Lower lobe of right lung (tissue), 2 donors: Measurements from ENCODE around the gene OR52A5. TPM values are rescaled to one million over a fixed set of nuclear protein-coding genes. Genes with fewer than 3 reads are reported as not detected.

Experiments used
- ATAC-seq, 2 donors: fragments of 200-7000 bp; cut with Tn5 transposase; one replicate each; pipeline ENCODE4 v1.9.1; 2020 to 2022; ENCODE audit warnings: mild to moderate bottlenecking in 2 of 2, moderate library complexity in 2 of 2
- DNase-seq: peaks from one replicate; pipeline ENCODE4 v3.0.0-alpha.2; 2020
- H3K27ac ChIP-seq: fragments of 200-600 bp; one replicate; pipeline ENCODE4 v1.8.0; 2022
- H3K27me3 ChIP-seq: fragments of 200-600 bp; one replicate; pipeline ENCODE4 v1.8.0; 2022; ENCODE audit warnings: low read depth
- H3K36me3 ChIP-seq: fragments of 200-600 bp; one replicate; pipeline ENCODE4 v1.8.0; 2022; ENCODE audit warnings: mild to moderate bottlenecking
- H3K4me1 ChIP-seq: fragments of 200-600 bp; one replicate; pipeline ENCODE4 v1.8.0; 2022
- H3K4me3 ChIP-seq: fragments of 200-600 bp; one replicate; pipeline ENCODE4 v1.8.0; 2022; ENCODE audit warnings: mild to moderate bottlenecking
- H3K9me3 ChIP-seq: fragments of 200-600 bp; one replicate; pipeline ENCODE4 v1.8.0; 2022
- CTCF ChIP-seq: fragments of 200-600 bp; IDR thresholded peaks from one replicate; pipeline ENCODE4 v1.8.0; 2022; ENCODE audit warnings: antibody characterized with exemption, mild to moderate bottlenecking
- intact Hi-C: fragments of 100-400 bp; cut with DNase I; formaldehyde crosslinking; loops from one replicate; pipeline ENCODE4 v1.11.0; 2022
- total RNA-seq: library from RNA; stranded (reverse); fragmentation: NEBNext Ultra II Directional; extraction: Animal tissue kit (Norgen Biotek cat#: 25700); gene quantifications from one replicate; pipeline ENCODE4 v1.2.1, GENCODE V29; 2021
- donor health status: DM: no; HTN: yes; CAD: no; lungs with severe emphysema.

The OR52A5 gene
- total RNA-seq, 1 donor from 2014 or later, result not detected

GRCh38 chr11:5136261-5136660 lies 1.9 kb downstream of the OR52A5 start:
- H3K36me3 ChIP-seq, result no peaks in the 10 kb centered on the region
- ATAC-seq (no peak), DNase-seq (no peak)
- intact Hi-C loops, result no loop called here
- no peaks in the 10 kb centered on the region for H3K4me1 ChIP-seq
- TF ChIP-seq CTCF, result no peak
- no peaks in the 10 kb centered on the region for H3K9me3 ChIP-seq
- no peaks in the 10 kb centered on the region for H3K27me3 ChIP-seq
- no peak overlapping the region for H3K4me3 ChIP-seq
- no peak overlapping the region for H3K27ac ChIP-seq

GRCh38 chr11:5131584-5132335 lies 6.4 kb downstream of the OR52A5 start:
- Histone ChIP-seq H3K27me3 (no peaks in the 10 kb centered on the region), H3K4me1 (no peaks in the 10 kb centered on the region), H3K4me3 (no peak overlapping the region), H3K36me3 (no peaks in the 10 kb centered on the region), H3K27ac (no peak overlapping the region), H3K9me3 (no peaks in the 10 kb centered on the region)
- no peak for TF ChIP-seq CTCF
- ATAC-seq (no peak), DNase-seq (no peak)
- intact Hi-C loops, result no loop called here

- ATAC-seq, result no peak
Observed at GRCh38 chr11:5129457-5129877, 8.7 kb downstream of the OR52A5 start.

GRCh38 chr11:5124891-5125620 lies 13.1 kb downstream of the OR52A5 start:
- no peaks in the 10 kb centered on the region for H3K27me3 ChIP-seq
- TF ChIP-seq CTCF, result no peak
- H3K9me3 ChIP-seq, result no peaks in the 10 kb centered on the region
- no peak overlapping the region for H3K27ac ChIP-seq
- ATAC-seq (no peak), DNase-seq (no peak)
- no peaks in the 10 kb centered on the region for H3K4me1 ChIP-seq
- intact Hi-C loops, result loop anchor here (5.0 kb wide), 1 partner anchor 257 kb away; the partner anchor contains the start of gene OR51M1
- H3K36me3 ChIP-seq, result no peaks in the 10 kb centered on the region
- H3K4me3 ChIP-seq, result no peak overlapping the region

More at GRCh38 chr11:5129457-5129877, 8.7 kb downstream of the OR52A5 start:
- Histone ChIP-seq H3K36me3 (no peaks in the 10 kb centered on the region), H3K4me1 (no peaks in the 10 kb centered on the region), H3K4me3 (no peak overlapping the region), H3K9me3 (no peaks in the 10 kb centered on the region), H3K27me3 (no peaks in the 10 kb centered on the region), H3K27ac (no peak overlapping the region)
- DNase-seq, result no peak
- TF ChIP-seq CTCF, result no peak
- intact Hi-C loops, result no loop called here

- H3K4me1 ChIP-seq, result no peaks in the 10 kb centered on the region
- DNase-seq (no peak), ATAC-seq (peak; percentile 81 to 85)
- H3K27me3 ChIP-seq, result no peaks in the 10 kb centered on the region
- TF ChIP-seq CTCF, result peak; percentile 84
- H3K36me3 ChIP-seq, result no peaks in the 10 kb centered on the region
- H3K4me3 ChIP-seq, result no peak overlapping the region
- intact Hi-C loops, result loop anchor here (5.0 kb wide), 1 partner anchor 258 kb away; the partner anchor contains the start of gene OR51M1
- no peak overlapping the region for H3K27ac ChIP-seq
- no peaks in the 10 kb centered on the region for H3K9me3 ChIP-seq
Observed at GRCh38 chr11:5123802-5124521, 14.2 kb downstream of the OR52A5 start.
